Measurements from ENCODE around the gene CIT. TPM values are rescaled to one million over a fixed set of nuclear protein-coding genes. Genes with fewer than 3 reads are reported as not detected.

CIT gene
- total RNA-seq, 1 experiment from 2014 or later: 58.9 TPM

DNA sequence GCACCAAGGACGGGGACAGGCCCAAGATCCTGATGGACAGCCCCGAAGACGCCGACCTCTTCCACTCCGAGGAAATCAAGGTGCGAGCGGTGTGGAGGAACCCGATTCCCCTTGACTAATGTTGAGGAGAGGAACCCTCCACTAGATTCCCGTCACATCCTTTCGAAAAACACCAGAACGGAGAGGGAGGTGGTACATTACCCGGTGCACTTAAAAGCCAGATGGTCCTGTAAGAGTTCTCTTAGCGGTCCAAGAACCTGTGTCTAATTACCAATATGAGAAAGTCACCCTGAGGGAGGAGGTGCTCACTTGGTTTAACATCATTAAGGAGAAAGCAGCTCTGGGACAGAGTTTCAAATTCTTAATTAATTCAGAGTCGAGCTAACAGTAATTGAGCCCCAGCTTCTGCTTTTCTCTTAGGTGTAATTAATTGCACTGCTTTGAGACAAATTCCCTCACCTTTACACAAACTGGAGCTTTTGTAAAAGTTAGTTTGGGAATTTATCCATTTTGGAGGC is 208.7 kb downstream of the CIT start:
- Histone ChIP-seq H3K36me3 (ENCODE audit: low read depth, low read length) (peaks cover 17% of the 10 kb centered on the region; the same call in 1 of the 2 replicates), H4K20me1 (ENCODE audit: low read length) (no peaks in the 10 kb centered on the region), H3K4me2 (ENCODE audit: low read length) (peak overlapping the region; percentile 84), H3K9me3 (ENCODE audit: low read length) (no peaks in the 10 kb centered on the region), H3K27me3 (ENCODE audit: low read length) (no peaks in the 10 kb centered on the region), H3F3A (ENCODE audit: low read length, unreplicated experiment) (no peaks in the 10 kb centered on the region), H3K4me3 (ENCODE audit: low read length) (peak overlapping the region; percentile 92), H2AFZ (ENCODE audit: low read length) (peak overlapping the region; percentile 84), H3K9me2 (replicated peaks; ENCODE audit: low read length) (no peaks in the 10 kb centered on the region), H3K9ac (ENCODE audit: low read length) (peak overlapping the region; percentile 96), H3K27ac (ENCODE audit: low read length) (peak overlapping the region; percentile 82), H3K79me2 (ENCODE audit: low read length) (peaks cover 39% of the 10 kb centered on the region), H3K4me1 (ENCODE audit: insufficient read depth, low read length) (peaks cover 27% of the 10 kb centered on the region)
- DNase-seq (peak; percentile 20), ATAC-seq (no peak)
- TF ChIP-seq EZH2phosphoT487 (IDR thresholded peaks at IDR 0.05; ENCODE audit: borderline replicate concordance, low read length) (no peak), EZH2 (IDR thresholded peaks at IDR 0.05; ENCODE audit: low read length, unreplicated experiment) (no peak)
- TF ChIP-seq, protein P1, sequence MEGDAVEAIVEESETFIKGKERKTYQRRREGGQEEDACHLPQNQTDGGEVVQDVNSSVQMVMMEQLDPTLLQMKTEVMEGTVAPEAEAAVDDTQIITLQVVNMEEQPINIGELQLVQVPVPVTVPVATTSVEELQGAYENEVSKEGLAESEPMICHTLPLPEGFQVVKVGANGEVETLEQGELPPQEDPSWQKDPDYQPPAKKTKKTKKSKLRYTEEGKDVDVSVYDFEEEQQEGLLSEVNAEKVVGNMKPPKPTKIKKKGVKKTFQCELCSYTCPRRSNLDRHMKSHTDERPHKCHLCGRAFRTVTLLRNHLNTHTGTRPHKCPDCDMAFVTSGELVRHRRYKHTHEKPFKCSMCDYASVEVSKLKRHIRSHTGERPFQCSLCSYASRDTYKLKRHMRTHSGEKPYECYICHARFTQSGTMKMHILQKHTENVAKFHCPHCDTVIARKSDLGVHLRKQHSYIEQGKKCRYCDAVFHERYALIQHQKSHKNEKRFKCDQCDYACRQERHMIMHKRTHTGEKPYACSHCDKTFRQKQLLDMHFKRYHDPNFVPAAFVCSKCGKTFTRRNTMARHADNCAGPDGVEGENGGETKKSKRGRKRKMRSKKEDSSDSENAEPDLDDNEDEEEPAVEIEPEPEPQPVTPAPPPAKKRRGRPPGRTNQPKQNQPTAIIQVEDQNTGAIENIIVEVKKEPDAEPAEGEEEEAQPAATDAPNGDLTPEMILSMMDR (conservative IDR thresholded peaks at IDR 0.05; ENCODE audit: low read depth, low read length): no peak
- intact Hi-C loops (cut with micrococcal nuclease): no loop called here
- POLR2A ChIA-PET (ENCODE audit: unreplicated experiment): interaction anchor here (0.6 kb wide), 1 partner anchor 706 kb away, joined by 4 read pairs; no protein-coding TSS in a partner anchor
- CTCF ChIA-PET: interaction anchor here (0.6 to 1.4 kb wide), 6 partner anchors 10 to 223 kb away, joined by 3 to 11 read pairs (median 7); no protein-coding TSS in a partner anchor
- BruUV-seq (replicated peaks): no TSS peak

DNA sequence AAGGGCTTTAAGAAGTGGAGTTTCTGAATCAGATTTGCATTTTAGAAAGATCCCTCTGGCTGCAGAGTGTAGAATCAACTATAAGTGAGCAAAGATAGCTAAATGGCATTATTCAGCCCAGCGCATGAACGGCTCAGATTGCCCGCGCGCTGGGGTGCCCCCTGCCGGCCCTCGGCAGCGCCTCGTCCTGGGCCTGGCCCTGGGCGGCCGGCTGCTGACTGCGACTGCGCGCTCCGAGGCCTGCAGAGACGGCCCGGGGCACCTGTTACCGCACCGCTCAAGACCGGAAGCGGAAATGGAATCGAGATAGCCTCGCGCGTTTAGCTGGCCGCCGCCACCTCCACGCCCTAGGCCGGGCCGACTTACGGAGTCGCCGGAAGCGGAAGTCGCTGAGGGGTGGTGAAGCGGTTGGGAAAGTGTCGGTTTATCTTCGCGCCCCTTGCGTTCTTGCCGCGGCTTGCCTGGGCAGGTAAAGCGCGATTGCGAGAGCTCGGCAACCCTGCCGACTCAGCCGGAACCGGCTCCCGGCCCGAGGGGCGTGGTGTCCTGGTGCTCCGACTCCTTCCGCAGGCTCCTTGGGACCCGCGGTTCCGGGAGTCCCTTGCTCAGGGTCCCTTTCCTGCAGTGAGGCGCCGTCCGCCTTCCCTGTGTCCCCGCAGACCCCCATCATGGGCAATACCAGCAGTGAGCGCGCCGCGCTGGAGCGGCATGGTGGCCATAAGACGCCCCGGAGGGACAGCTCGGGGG is 209.4 kb downstream of the CIT start, which contains the start of gene PRKAB1:
TSS of gene PRKAB1 (plus strand) at position 557 of the 747 bp plus-strand sequence. CDS start at position 669, 112 bp downstream.
- peak; percentile 99 for DNase-seq
- peak within 1 kb of the TSS; percentile 84 for H3K4me2 ChIP-seq (ENCODE audit: low read length)
- no peaks in the 10 kb centered on the region for H3F3A ChIP-seq (ENCODE audit: low read length, unreplicated experiment)
- peak within 1 kb of the TSS; percentile 92 for H3K4me3 ChIP-seq (ENCODE audit: low read length)
- H3K4me1 ChIP-seq (ENCODE audit: insufficient read depth, low read length): peaks cover 22% of the 10 kb centered on the region
- TSS peak; percentile 77 for BruUV-seq (replicated peaks)
- TF ChIP-seq EZH2 (IDR thresholded peaks at IDR 0.05; ENCODE audit: low read length, unreplicated experiment): no peak
- TF ChIP-seq EZH2phosphoT487 (IDR thresholded peaks at IDR 0.05; ENCODE audit: borderline replicate concordance, low read length): no peak
- TF ChIP-seq, protein P1 (conservative IDR thresholded peaks at IDR 0.05; ENCODE audit: low read depth, low read length): peak; percentile 97
- ChIA-PET POLR2A (ENCODE audit: unreplicated experiment) (interaction anchor here (0.5 to 0.6 kb wide), 2 partner anchors 105 to 707 kb away, joined by 3 to 4 read pairs; no protein-coding TSS in a partner anchor), CTCF (interaction anchor here (0.5 to 1.4 kb wide), 10 partner anchors 10 to 223 kb away, joined by 3 to 11 read pairs (median 5); no protein-coding TSS in a partner anchor)
- H3K36me3 ChIP-seq (ENCODE audit: low read depth, low read length): peaks cover 14% of the 10 kb centered on the region; the same call in 1 of the 2 replicates
- H4K20me1 ChIP-seq (ENCODE audit: low read length): no peaks in the 10 kb centered on the region
- intact Hi-C loops (cut with micrococcal nuclease): loop anchor here (1.0 kb wide), 1 partner anchor 8 kb away; no protein-coding TSS in a partner anchor
- H3K79me2 ChIP-seq (ENCODE audit: low read length): peaks cover 39% of the 10 kb centered on the region
- peak within 1 kb of the TSS; percentile 96 for H3K9ac ChIP-seq (ENCODE audit: low read length)
- peak within 1 kb of the TSS; percentile 84 for H2AFZ ChIP-seq (ENCODE audit: low read length)
- peak within 1 kb of the TSS; percentile 82 for H3K27ac ChIP-seq (ENCODE audit: low read length)
- H3K27me3 ChIP-seq (ENCODE audit: low read length): no peaks in the 10 kb centered on the region
- no peaks in the 10 kb centered on the region for H3K9me3 ChIP-seq (ENCODE audit: low read length)
- ATAC-seq: peak; percentile 95
- H3K9me2 ChIP-seq (replicated peaks; ENCODE audit: low read length): no peaks in the 10 kb centered on the region
